ENCODE results near the gene PAQR5. TPM values are rescaled to one million over a fixed set of nuclear protein-coding genes. Genes with fewer than 3 reads are reported as not detected.
A peak's percentile ranks its signal among the peaks of the same experiment; 100 is the strongest.
"Not testable (repeated sequence)": the region's sequence is repeated elsewhere in the genome, so short reads cannot be mapped to it uniquely, and the experiment has no call there.

PAQR5 gene
- total RNA-seq, 1 experiment from 2014 or later: 3.8 TPM

- H3K36me3 ChIP-seq (replicated peaks; ENCODE audit: control insufficient read depth, insufficient read depth, low read length): no peaks in the 10 kb centered on the region
- H3K4me3 ChIP-seq (ENCODE audit: insufficient read depth, low read depth, low read length): no peak overlapping the region
- DNase-seq: no peak
- no peaks in the 10 kb centered on the region for H3K27me3 ChIP-seq (ENCODE audit: control insufficient read depth, insufficient read depth, low read length)
These were observed 78.7 kb downstream of the PAQR5 start for GRCh38 chr15:69377216-69377970.

DNA sequence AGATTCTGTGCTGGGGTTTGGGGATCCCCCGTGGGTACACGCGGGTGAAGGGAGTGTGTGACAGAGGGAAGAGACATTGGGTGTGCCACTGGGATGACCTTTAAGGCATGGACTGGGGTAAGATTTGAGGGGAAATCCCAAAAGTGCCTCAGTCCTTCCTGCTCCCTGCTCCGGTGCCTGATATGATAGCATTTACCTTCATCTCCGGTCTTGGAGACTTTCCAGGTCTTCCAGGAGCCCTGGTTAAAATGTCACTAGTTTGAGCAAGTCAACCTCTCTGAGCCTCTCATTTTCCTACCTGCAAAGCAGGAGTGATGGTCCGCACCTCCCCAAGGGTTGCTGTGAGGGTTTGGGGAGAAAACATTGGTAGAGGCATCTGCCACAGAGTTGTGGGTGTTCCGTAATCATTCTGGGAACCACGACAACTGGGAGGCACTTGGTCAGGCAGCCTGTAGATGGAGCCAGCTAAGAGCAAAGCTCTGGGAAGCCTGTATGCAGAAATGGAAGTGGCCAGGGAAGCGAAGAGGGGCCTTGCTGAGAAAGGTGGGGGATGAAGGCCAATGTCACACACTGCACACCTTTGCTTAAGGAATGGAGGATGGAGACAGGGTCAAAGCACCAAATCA, 81.5 kb downstream of the PAQR5 start:
- DNase-seq: peak; percentile 78
- H3K27me3 ChIP-seq (ENCODE audit: control insufficient read depth, insufficient read depth, low read length): no peaks in the 10 kb centered on the region
- no peaks in the 10 kb centered on the region for H3K36me3 ChIP-seq (replicated peaks; ENCODE audit: control insufficient read depth, insufficient read depth, low read length)
- no peak overlapping the region for H3K4me3 ChIP-seq (ENCODE audit: insufficient read depth, low read depth, low read length)

DNA sequence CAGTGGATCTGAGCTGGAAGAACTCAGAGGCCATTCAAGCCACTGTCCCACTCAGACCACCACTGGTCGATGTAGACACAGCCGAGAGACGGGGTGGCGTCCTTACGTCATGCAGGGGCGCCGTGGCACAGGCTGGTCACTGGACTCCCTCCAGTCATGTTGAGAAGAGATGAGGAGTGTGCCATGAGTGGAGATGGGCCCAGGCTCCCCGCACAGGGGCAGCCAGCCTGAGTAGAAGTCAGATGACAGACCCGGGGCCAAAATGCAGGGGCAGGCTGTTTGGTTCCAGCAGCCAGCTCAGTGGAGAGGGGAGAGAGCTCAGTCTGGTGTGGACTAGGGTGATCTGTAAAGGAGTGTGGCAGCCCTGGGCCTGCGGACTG, 82.0 kb downstream of the PAQR5 start:
- no peak overlapping the region for H3K4me3 ChIP-seq (ENCODE audit: insufficient read depth, low read depth, low read length)
- DNase-seq: no peak

DNA sequence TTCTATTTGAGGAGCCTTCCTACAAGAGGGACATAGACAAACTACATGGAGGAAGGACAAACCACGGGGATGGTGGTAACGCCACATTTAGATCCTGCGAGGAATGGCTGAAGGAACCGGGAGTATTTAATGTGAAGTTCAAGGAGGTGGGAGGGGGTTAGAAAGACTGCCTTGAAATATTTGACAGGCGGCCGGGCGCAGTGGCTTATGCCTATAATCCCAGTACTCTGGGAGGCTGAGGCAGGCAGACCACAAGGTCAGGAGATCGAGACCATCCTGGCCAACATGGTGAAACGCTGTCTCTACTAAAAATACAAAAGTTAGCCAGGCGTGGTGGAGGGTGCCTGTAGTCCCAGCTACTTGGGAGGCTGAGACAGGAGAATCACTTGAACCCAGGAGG, 83.5 kb downstream of the PAQR5 start:
- H3K27me3 ChIP-seq (ENCODE audit: control insufficient read depth, insufficient read depth, low read length); H3K4me3 ChIP-seq (ENCODE audit: insufficient read depth, low read depth, low read length); H3K36me3 ChIP-seq (replicated peaks; ENCODE audit: control insufficient read depth, insufficient read depth, low read length); DNase-seq: not testable (repeated sequence)

More for the DNA sequence above, 82.0 kb downstream of the PAQR5 start:
- H3K27me3 ChIP-seq (ENCODE audit: control insufficient read depth, insufficient read depth, low read length): no peaks in the 10 kb centered on the region
- H3K36me3 ChIP-seq (replicated peaks; ENCODE audit: control insufficient read depth, insufficient read depth, low read length): no peaks in the 10 kb centered on the region

DNA sequence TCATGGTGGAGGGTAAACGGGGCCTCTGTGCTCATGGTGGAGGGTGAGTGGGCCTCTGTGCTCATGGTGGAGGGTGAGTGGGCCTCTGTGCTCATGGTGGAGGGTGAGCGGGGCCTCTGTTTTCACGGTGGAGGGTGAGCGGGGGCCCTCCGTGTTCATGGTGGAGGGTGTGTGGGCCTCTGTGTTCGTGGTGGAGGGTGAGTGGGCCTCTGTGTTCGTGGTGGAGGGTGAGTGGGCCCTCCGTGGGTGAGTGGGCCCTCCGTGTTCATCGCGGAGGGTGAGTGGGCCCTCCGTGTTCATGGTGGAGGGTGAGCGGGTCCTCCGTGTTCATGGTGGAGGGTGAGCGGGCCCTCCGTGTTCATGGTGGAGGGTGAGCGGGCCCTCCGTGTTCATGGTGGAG, 85.4 kb downstream of the PAQR5 start:
- not testable (repeated sequence) for H3K27me3 ChIP-seq (ENCODE audit: control insufficient read depth, insufficient read depth, low read length); H3K36me3 ChIP-seq (replicated peaks; ENCODE audit: control insufficient read depth, insufficient read depth, low read length); H3K4me3 ChIP-seq (ENCODE audit: insufficient read depth, low read depth, low read length); DNase-seq

- Histone ChIP-seq H3K4me3 (ENCODE audit: insufficient read depth, low read depth, low read length) (no peak overlapping the region), H3K36me3 (replicated peaks; ENCODE audit: control insufficient read depth, insufficient read depth, low read length) (no peaks in the 10 kb centered on the region), H3K27me3 (ENCODE audit: control insufficient read depth, insufficient read depth, low read length) (no peaks in the 10 kb centered on the region)
- DNase-seq: no peak
These were observed 86.2 kb downstream of the PAQR5 start for GRCh38 chr15:69384626-69385598.

GRCh38 chr15:69385831-69386230, 87.1 kb downstream of the PAQR5 start:
- no peaks in the 10 kb centered on the region for H3K36me3 ChIP-seq (replicated peaks; ENCODE audit: control insufficient read depth, insufficient read depth, low read length)
- no peaks in the 10 kb centered on the region for H3K27me3 ChIP-seq (ENCODE audit: control insufficient read depth, insufficient read depth, low read length)
- no peak overlapping the region for H3K4me3 ChIP-seq (ENCODE audit: insufficient read depth, low read depth, low read length)
- DNase-seq: no peak

DNA sequence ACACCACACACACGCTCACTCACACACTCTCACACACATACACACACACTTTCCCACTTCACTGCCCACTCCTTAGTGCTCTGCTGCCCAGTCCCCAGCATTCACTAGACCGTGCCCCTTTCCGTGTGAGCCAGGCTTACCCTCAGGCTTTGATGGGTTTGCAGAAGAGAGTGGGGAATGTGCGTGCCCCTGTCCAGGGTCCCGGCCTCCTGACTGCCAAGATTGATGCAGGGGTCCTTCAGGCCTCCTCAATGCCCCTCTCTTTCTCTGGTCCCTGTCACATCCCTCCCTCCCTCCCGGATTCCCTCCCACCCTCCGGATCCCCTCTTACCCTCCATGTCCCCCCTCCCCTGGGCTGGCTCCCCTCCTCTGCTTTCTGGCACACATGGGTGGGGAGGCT, 87.6 kb downstream of the PAQR5 start:
- H3K27me3 ChIP-seq (ENCODE audit: control insufficient read depth, insufficient read depth, low read length): no peaks in the 10 kb centered on the region
- H3K4me3 ChIP-seq (ENCODE audit: insufficient read depth, low read depth, low read length): no peak overlapping the region
- no peak for DNase-seq
- no peaks in the 10 kb centered on the region for H3K36me3 ChIP-seq (replicated peaks; ENCODE audit: control insufficient read depth, insufficient read depth, low read length)

GRCh38 chr15:69388260-69388705, 89.6 kb downstream of the PAQR5 start:
- DNase-seq: no peak
- no peak overlapping the region for H3K4me3 ChIP-seq (ENCODE audit: insufficient read depth, low read depth, low read length)
- no peaks in the 10 kb centered on the region for H3K36me3 ChIP-seq (replicated peaks; ENCODE audit: control insufficient read depth, insufficient read depth, low read length)
- no peaks in the 10 kb centered on the region for H3K27me3 ChIP-seq (ENCODE audit: control insufficient read depth, insufficient read depth, low read length)

GRCh38 chr15:69389426-69389825, 90.7 kb downstream of the PAQR5 start:
- no peak for DNase-seq
- Histone ChIP-seq H3K27me3 (ENCODE audit: control insufficient read depth, insufficient read depth, low read length) (no peaks in the 10 kb centered on the region), H3K4me3 (ENCODE audit: insufficient read depth, low read depth, low read length) (no peak overlapping the region), H3K36me3 (replicated peaks; ENCODE audit: control insufficient read depth, insufficient read depth, low read length) (no peaks in the 10 kb centered on the region)

GRCh38 chr15:69390575-69390974, 91.9 kb downstream of the PAQR5 start:
- no peak overlapping the region for H3K4me3 ChIP-seq (ENCODE audit: insufficient read depth, low read depth, low read length)
- H3K36me3 ChIP-seq (replicated peaks; ENCODE audit: control insufficient read depth, insufficient read depth, low read length): no peaks in the 10 kb centered on the region
- H3K27me3 ChIP-seq (ENCODE audit: control insufficient read depth, insufficient read depth, low read length): no peaks in the 10 kb centered on the region
- no peak for DNase-seq

- H3K27me3 ChIP-seq (ENCODE audit: control insufficient read depth, insufficient read depth, low read length): no peaks in the 10 kb centered on the region
- H3K36me3 ChIP-seq (replicated peaks; ENCODE audit: control insufficient read depth, insufficient read depth, low read length): no peaks in the 10 kb centered on the region
- no peak overlapping the region for H3K4me3 ChIP-seq (ENCODE audit: insufficient read depth, low read depth, low read length)
- no peak for DNase-seq
These were observed 92.5 kb downstream of the PAQR5 start for GRCh38 chr15:69391046-69391757.

DNA sequence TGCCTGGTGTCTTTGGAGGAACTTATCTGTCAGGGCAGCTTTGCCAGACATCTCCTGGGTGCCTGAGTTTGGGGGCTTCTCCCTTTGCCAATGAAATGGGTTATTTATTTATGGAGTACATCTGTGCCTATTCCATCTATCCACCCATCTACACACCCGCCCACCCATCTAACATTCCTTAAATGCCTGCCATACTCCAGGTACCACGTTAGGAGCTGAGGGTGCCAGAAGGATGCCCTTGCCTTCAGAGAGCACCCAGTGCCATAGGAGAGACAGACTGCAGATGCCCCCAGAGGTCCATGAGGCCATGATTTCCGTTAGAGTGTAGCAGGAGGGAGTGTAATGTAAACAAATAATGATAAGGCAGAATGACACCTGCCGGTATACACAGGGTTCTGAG, 93.6 kb downstream of the PAQR5 start:
- no peaks in the 10 kb centered on the region for H3K27me3 ChIP-seq (ENCODE audit: control insufficient read depth, insufficient read depth, low read length)
- no peak overlapping the region for H3K4me3 ChIP-seq (ENCODE audit: insufficient read depth, low read depth, low read length)
- H3K36me3 ChIP-seq (replicated peaks; ENCODE audit: control insufficient read depth, insufficient read depth, low read length): no peaks in the 10 kb centered on the region
- DNase-seq: no peak

DNA sequence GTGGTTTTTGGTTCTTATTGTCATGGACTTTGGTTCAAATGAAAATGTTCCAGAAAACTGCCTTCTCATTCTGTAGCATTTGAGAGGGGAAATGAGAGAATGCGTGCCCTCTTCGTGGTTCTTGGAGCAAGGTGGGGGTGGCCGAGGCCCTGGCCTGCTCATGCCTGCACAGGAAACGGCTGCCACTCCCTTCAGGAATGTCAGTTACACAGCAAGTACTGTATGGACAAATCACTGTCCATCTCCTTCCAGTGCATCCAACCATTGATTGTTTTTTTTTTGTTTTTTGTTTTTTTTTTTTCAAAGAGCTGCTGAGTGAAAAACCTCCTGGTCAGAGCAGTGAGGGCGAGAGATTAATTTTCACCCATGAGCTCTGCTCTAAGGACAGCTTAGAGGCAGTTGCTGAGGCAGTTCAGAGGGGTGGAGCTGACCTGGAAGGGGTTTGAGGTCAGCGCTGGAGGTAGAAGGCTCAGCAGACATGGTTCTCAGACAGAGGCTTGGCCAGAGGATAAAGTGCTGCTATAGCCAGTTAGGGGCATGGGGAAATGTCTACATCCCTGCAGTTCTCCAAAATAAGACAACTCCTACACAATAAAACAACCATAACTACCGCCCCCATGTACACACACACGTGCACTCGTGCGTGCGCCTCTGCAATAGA, 95.2 kb downstream of the PAQR5 start:
- no peak overlapping the region for H3K4me3 ChIP-seq (ENCODE audit: insufficient read depth, low read depth, low read length)
- no peaks in the 10 kb centered on the region for H3K36me3 ChIP-seq (replicated peaks; ENCODE audit: control insufficient read depth, insufficient read depth, low read length)
- no peaks in the 10 kb centered on the region for H3K27me3 ChIP-seq (ENCODE audit: control insufficient read depth, insufficient read depth, low read length)
- DNase-seq: no peak
